22Rv1 (cell line): Measurements from ENCODE around the gene GPR68.

Source experiments
- ZFX ChIP-seq: fragments of 450-650 bp; IDR thresholded peaks from 2 replicates; pipeline ENCODE4 v1.6.1; 2017; ENCODE audit warnings: antibody characterized with exemption, borderline replicate concordance
- TF ChIP-seq, protein P1 (sequence below): fragments of 450-650 bp; IDR thresholded peaks from 2 replicates; pipeline ENCODE4 v1.5.1; 2017; ENCODE audit warnings: mild to moderate bottlenecking

DNA sequence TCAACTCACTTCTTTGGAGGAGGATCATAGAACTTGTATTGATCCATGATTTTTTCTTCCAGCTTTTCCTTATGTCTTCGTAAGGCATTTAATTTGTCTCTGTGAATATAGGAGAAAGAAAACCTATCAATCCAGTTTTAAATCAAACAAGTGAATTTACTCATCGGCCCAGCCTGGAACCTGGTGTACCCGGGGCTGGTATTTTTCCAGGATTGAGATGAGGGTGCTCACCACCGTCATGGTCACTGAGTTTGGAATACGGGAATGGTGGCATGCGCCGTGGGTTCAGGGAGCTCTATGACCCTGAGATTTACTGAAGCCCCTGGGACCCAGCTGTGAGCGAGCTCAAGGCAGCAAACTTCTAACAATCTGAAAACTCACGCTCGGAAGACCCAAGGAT lies 46.5 kb upstream of the GPR68 start:
- TF ChIP-seq, protein P1, sequence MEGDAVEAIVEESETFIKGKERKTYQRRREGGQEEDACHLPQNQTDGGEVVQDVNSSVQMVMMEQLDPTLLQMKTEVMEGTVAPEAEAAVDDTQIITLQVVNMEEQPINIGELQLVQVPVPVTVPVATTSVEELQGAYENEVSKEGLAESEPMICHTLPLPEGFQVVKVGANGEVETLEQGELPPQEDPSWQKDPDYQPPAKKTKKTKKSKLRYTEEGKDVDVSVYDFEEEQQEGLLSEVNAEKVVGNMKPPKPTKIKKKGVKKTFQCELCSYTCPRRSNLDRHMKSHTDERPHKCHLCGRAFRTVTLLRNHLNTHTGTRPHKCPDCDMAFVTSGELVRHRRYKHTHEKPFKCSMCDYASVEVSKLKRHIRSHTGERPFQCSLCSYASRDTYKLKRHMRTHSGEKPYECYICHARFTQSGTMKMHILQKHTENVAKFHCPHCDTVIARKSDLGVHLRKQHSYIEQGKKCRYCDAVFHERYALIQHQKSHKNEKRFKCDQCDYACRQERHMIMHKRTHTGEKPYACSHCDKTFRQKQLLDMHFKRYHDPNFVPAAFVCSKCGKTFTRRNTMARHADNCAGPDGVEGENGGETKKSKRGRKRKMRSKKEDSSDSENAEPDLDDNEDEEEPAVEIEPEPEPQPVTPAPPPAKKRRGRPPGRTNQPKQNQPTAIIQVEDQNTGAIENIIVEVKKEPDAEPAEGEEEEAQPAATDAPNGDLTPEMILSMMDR: no peak
- no peak for TF ChIP-seq ZFX
